GM11168 (cell line): ENCODE measurements around the gene SOCS3.

Experiments used
- in situ Hi-C: fragments of 300-500 bp; cut with MboI; formaldehyde crosslinking; loops from one replicate; pipeline ENCODE4 v1.12.0; 2022; ENCODE audit warnings: low sequenced_read_pairs; ENCODE audit not compliant: unreplicated experiment

The SOCS3 gene

GRCh38 chr17:78391051-78391431 lies 31.2 kb upstream of the SOCS3 start:
- in situ Hi-C loops = no loop called here

GRCh38 chr17:78390241-78391050 lies 30.6 kb upstream of the SOCS3 start:
- in situ Hi-C loops = no loop called here

GRCh38 chr17:78387977-78388941 lies 28.4 kb upstream of the SOCS3 start:
- in situ Hi-C loops = no loop called here

- in situ Hi-C loops = no loop called here
Observed at GRCh38 chr17:78384479-78385175, 24.8 kb upstream of the SOCS3 start.

- in situ Hi-C loops = no loop called here
Observed at GRCh38 chr17:78383725-78384471, 24.0 kb upstream of the SOCS3 start.

GRCh38 chr17:78381601-78382232 lies 21.8 kb upstream of the SOCS3 start:
- in situ Hi-C loops = no loop called here

- in situ Hi-C loops = no loop called here
Observed at GRCh38 chr17:78380370-78380769, 20.5 kb upstream of the SOCS3 start.

- in situ Hi-C loops = no loop called here
Observed at GRCh38 chr17:78379131-78379491, 19.2 kb upstream of the SOCS3 start.

GRCh38 chr17:78378225-78379130 lies 18.6 kb upstream of the SOCS3 start, which contains the start of gene PGS1:
Gene PGS1 (plus strand): TSS chr17:78378649. CDS start chr17:78378666, 17 bp downstream.
- in situ Hi-C loops = no loop called here

- in situ Hi-C loops = no loop called here
Observed at GRCh38 chr17:78377858-78378224, 18.0 kb upstream of the SOCS3 start.

- in situ Hi-C loops = no loop called here
Observed at GRCh38 chr17:78376161-78376560, 16.3 kb upstream of the SOCS3 start.

GRCh38 chr17:78375401-78376151 lies 15.7 kb upstream of the SOCS3 start:
- in situ Hi-C loops = no loop called here

GRCh38 chr17:78374631-78375274 lies 14.9 kb upstream of the SOCS3 start:
- in situ Hi-C loops = no loop called here

- in situ Hi-C loops = no loop called here
Observed at GRCh38 chr17:78374189-78374588, 14.3 kb upstream of the SOCS3 start.

GRCh38 chr17:78372841-78373240 lies 13.0 kb upstream of the SOCS3 start:
- in situ Hi-C loops = no loop called here

- in situ Hi-C loops = no loop called here
Observed at GRCh38 chr17:78371056-78371455, 11.2 kb upstream of the SOCS3 start.

- in situ Hi-C loops = no loop called here
Observed at GRCh38 chr17:78369791-78370381, 10.0 kb upstream of the SOCS3 start.
